ENCODE measurements around the gene APPBP2. TPM values are rescaled to one million over a fixed set of nuclear protein-coding genes. Genes with fewer than 3 reads are reported as not detected.
"Not testable (repeated sequence)": the region's sequence is repeated elsewhere in the genome, so short reads cannot be mapped to it uniquely, and the experiment has no call there.

The APPBP2 gene
- total RNA-seq, 1 donor from 2014 or later = 48.0 TPM

- H3K27ac Mint-ChIP-seq = no peak overlapping the region
- H2AFZ ChIP-seq (replicated peaks) = no peak overlapping the region
- peaks cover 75% of the 10 kb centered on the region for H3K36me3 Mint-ChIP-seq
- H3K4me3 ChIP-seq = no peak overlapping the region
- peaks cover 50% of the 10 kb centered on the region for H3K9me3 Mint-ChIP-seq
- H3K9ac ChIP-seq = no peak overlapping the region
- H3K27me3 Mint-ChIP-seq (ENCODE audit: insufficient read depth, low read depth) = peaks cover 2% of the 10 kb centered on the region
- no peaks in the 10 kb centered on the region for H3K4me1 Mint-ChIP-seq
- peaks cover 34% of the 10 kb centered on the region for H3K9me3 ChIP-seq (ENCODE audit: low read depth)
- no peaks in the 10 kb centered on the region for H4K20me1 ChIP-seq (ENCODE audit: low read depth)
- no peak overlapping the region for H3K4me2 ChIP-seq
- peaks cover 4% of the 10 kb centered on the region for H3K79me2 ChIP-seq (ENCODE audit: low read depth)
- H3K27me3 ChIP-seq = no peaks in the 10 kb centered on the region
- peaks cover 72% of the 10 kb centered on the region for H3K36me3 ChIP-seq
- no peaks in the 10 kb centered on the region for H3K4me1 ChIP-seq
- no peak overlapping the region for H3K27ac ChIP-seq
- H3F3A ChIP-seq (ENCODE audit: low read depth) = no peaks in the 10 kb centered on the region
- no peak overlapping the region for H3K4me3 Mint-ChIP-seq
- no peak for DNase-seq (ENCODE audit: low spot score)
- TF ChIP-seq CTCF (IDR thresholded peaks at IDR 0.05) (no peak), EZH2phosphoT487 (IDR thresholded peaks at IDR 0.05) (no peak), EZH2 (IDR thresholded peaks at IDR 0.05) (no peak)
These were observed 34.3 kb downstream of the APPBP2 start for GRCh38 chr17:60491771-60492170.

GRCh38 chr17:60490594-60490993, 35.4 kb downstream of the APPBP2 start:
- not testable (repeated sequence) for H3K4me1 ChIP-seq; H3K4me3 Mint-ChIP-seq; H3K4me1 Mint-ChIP-seq; H3K79me2 ChIP-seq (ENCODE audit: low read depth); H4K20me1 ChIP-seq (ENCODE audit: low read depth); H3K27me3 Mint-ChIP-seq (ENCODE audit: insufficient read depth, low read depth); H3K4me2 ChIP-seq; H3K27me3 ChIP-seq; H2AFZ ChIP-seq (replicated peaks); H3K4me3 ChIP-seq; H3F3A ChIP-seq (ENCODE audit: low read depth); DNase-seq (ENCODE audit: low spot score); H3K27ac ChIP-seq; H3K27ac Mint-ChIP-seq; H3K9ac ChIP-seq
- Histone ChIP-seq H3K9me3 (ENCODE audit: low read depth) (peaks cover 43% of the 10 kb centered on the region), H3K36me3 (peaks cover 63% of the 10 kb centered on the region)
- peaks cover 76% of the 10 kb centered on the region for H3K36me3 Mint-ChIP-seq
- H3K9me3 Mint-ChIP-seq = peaks cover 61% of the 10 kb centered on the region

- TF ChIP-seq EZH2phosphoT487 (IDR thresholded peaks at IDR 0.05) = no peak
- TF ChIP-seq EZH2 (IDR thresholded peaks at IDR 0.05) = no peak
- no peak for TF ChIP-seq CTCF (IDR thresholded peaks at IDR 0.05)
- H3K27me3 Mint-ChIP-seq (ENCODE audit: insufficient read depth, low read depth) = no peaks in the 10 kb centered on the region
- Histone ChIP-seq H3K36me3 (no peaks in the 10 kb centered on the region), H2AFZ (replicated peaks) (no peak overlapping the region), H3K9ac (no peak overlapping the region), H3K4me1 (no peaks in the 10 kb centered on the region), H4K20me1 (ENCODE audit: low read depth) (no peaks in the 10 kb centered on the region), H3K27ac (no peak overlapping the region), H3F3A (ENCODE audit: low read depth) (peaks cover 11% of the 10 kb centered on the region), H3K79me2 (ENCODE audit: low read depth) (no peaks in the 10 kb centered on the region), H3K27me3 (no peaks in the 10 kb centered on the region), H3K9me3 (ENCODE audit: low read depth) (peaks cover 16% of the 10 kb centered on the region), H3K4me2 (no peak overlapping the region), H3K4me3 (no peak overlapping the region)
- peaks cover 35% of the 10 kb centered on the region for H3K36me3 Mint-ChIP-seq
- no peaks in the 10 kb centered on the region for H3K4me1 Mint-ChIP-seq
- peaks cover 36% of the 10 kb centered on the region for H3K9me3 Mint-ChIP-seq
- no peak for DNase-seq (ENCODE audit: low spot score)
- no peak overlapping the region for H3K4me3 Mint-ChIP-seq
- H3K27ac Mint-ChIP-seq = no peak overlapping the region
These were observed 44.4 kb downstream of the APPBP2 start for GRCh38 chr17:60481604-60482003.

- Histone ChIP-seq H3K79me2 (ENCODE audit: low read depth) (no peaks in the 10 kb centered on the region), H3K27me3 (no peaks in the 10 kb centered on the region), H3K36me3 (peaks cover 16% of the 10 kb centered on the region), H3K4me1 (no peaks in the 10 kb centered on the region), H3K27ac (no peak overlapping the region), H4K20me1 (ENCODE audit: low read depth) (no peaks in the 10 kb centered on the region), H2AFZ (replicated peaks) (no peak overlapping the region), H3K4me2 (no peak overlapping the region), H3K9ac (no peak overlapping the region), H3K4me3 (no peak overlapping the region), H3K9me3 (ENCODE audit: low read depth) (no peaks in the 10 kb centered on the region), H3F3A (ENCODE audit: low read depth) (peaks cover 4% of the 10 kb centered on the region)
- no peak for DNase-seq (ENCODE audit: low spot score)
- Mint-ChIP-seq H3K4me1 (no peaks in the 10 kb centered on the region), H3K27me3 (ENCODE audit: insufficient read depth, low read depth) (no peaks in the 10 kb centered on the region), H3K36me3 (peaks cover 41% of the 10 kb centered on the region), H3K27ac (no peak overlapping the region), H3K9me3 (no peaks in the 10 kb centered on the region), H3K4me3 (no peak overlapping the region)
- TF ChIP-seq CTCF (IDR thresholded peaks at IDR 0.05) (no peak), EZH2 (IDR thresholded peaks at IDR 0.05) (no peak), EZH2phosphoT487 (IDR thresholded peaks at IDR 0.05) (no peak)
These were observed 52.3 kb downstream of the APPBP2 start for GRCh38 chr17:60473788-60474187.

All from neural progenitor cell (in vitro differentiated cells).